Measurements from ENCODE around the gene PLPPR3.

- no peak for TF ChIP-seq EZH2 (IDR thresholded peaks at IDR 0.05; ENCODE audit: low read length, missing control alignments)
- TF ChIP-seq CTCF (conservative IDR thresholded peaks at IDR 0.05 in 1 of 2, IDR thresholded peaks at IDR 0.05 in 1 of 2; ENCODE audit: low read depth in 1 of 2, low read length in 2 of 2) = no peak
Measured at GRCh38 chr19:827710-828321, 6.1 kb upstream of the PLPPR3 start, which contains the start of gene AZU1.
